H1 (cell line): Measurements from ENCODE around the gene NUDT3. TPM values are rescaled to one million over a fixed set of nuclear protein-coding genes. Genes with fewer than 3 reads are reported as not detected.

Source experiments
- CTCF ChIA-PET: fragments of 300-600 bp; sonication (Branson Sonifier 250); formaldehyde crosslinking; loops from one replicate; lab custom pipeline; 2021; ENCODE audit not compliant: partially characterized antibody; lab: Charles Lee
- POLR2A ChIA-PET: fragments of 300-600 bp; sonication (Branson Sonifier 250); formaldehyde crosslinking; loops from one replicate; lab custom pipeline; 2021; ENCODE audit warnings: inconsistent platforms; ENCODE audit not compliant: partially characterized antibody; lab: Charles Lee
- DNase-seq, 2 experiments: peaks; one replicate each; pipeline versions ENCODE4 v3.0.0 to v3.0.0-alpha.2; 2010 to 2022; ENCODE audit warnings: low spot score in 2 of 2, low read depth in 1 of 2, mixed read lengths in 1 of 2
- FAIRE-seq: peaks from 2 replicates; lab custom pipeline; 2011; peaks lifted over from hg19 to GRCh38; lab: Jason Lieb, UNC
- H2AFZ ChIP-seq: 2 replicates; pipeline ENCODE4 v1.8.1; 2012; ENCODE audit warnings: low read length, inconsistent platforms
- H2AK5ac ChIP-seq: 2 replicates; pipeline ENCODE4 v1.6.1; 2013; ENCODE audit warnings: low read depth, low read length
- H2BK120ac ChIP-seq: replicated peaks from 2 replicates; pipeline ENCODE3; 2013; ENCODE audit warnings: low read depth, low read length, inconsistent platforms
- H2BK12ac ChIP-seq: 2 replicates; pipeline ENCODE4 v1.6.1; 2013; ENCODE audit warnings: low read depth, low read length
- H2BK15ac ChIP-seq: 2 replicates; pipeline ENCODE4 v1.6.1; 2013; ENCODE audit warnings: low read length
- H2BK20ac ChIP-seq: 2 replicates; pipeline ENCODE4 v1.6.1; 2013; ENCODE audit warnings: low read length
- H2BK5ac ChIP-seq: 2 replicates; pipeline ENCODE4 v1.6.1; 2013; ENCODE audit warnings: low read depth, low read length
- H3K14ac ChIP-seq: 2 replicates; pipeline ENCODE4 v1.6.1; 2013; ENCODE audit warnings: inconsistent platforms; ENCODE audit not compliant: insufficient read length
- H3K18ac ChIP-seq: 2 replicates; pipeline ENCODE4 v1.6.1; 2013; ENCODE audit warnings: low read length; ENCODE audit errors: extremely low read depth
- H3K23ac ChIP-seq: 2 replicates; pipeline ENCODE4 v1.6.1; 2013; ENCODE audit warnings: inconsistent platforms; ENCODE audit not compliant: insufficient read length
- H3K23me2 ChIP-seq: 2 replicates; pipeline ENCODE4 v1.6.1; 2013; ENCODE audit warnings: low read depth, low read length
- H3K27ac ChIP-seq: 2 replicates; pipeline ENCODE4 v1.6.1; 2011; ENCODE audit warnings: low read depth, low read length, inconsistent platforms
- H3K27me3 ChIP-seq, 4 experiments: replicated peaks in 1 of 4; 1 replicate in 1 of 4; 2 replicates in 3 of 4; pipeline versions ENCODE4 v1.6.1 to v1.8.1; 2011 to 2013; ENCODE audit warnings: low read length in 3 of 4, mild to moderate bottlenecking in 3 of 4, inconsistent platforms in 2 of 4, mixed read lengths in 2 of 4, moderate library complexity in 1 of 4; ENCODE audit not compliant: control insufficient read depth in 3 of 4, insufficient read depth in 3 of 4; ENCODE audit errors: extremely low read depth in 1 of 4
- H3K36me3 ChIP-seq, 4 experiments: 2 replicates each; pipeline versions ENCODE4 v1.6.1 to v1.8.1; 2011 to 2013; ENCODE audit warnings: mild to moderate bottlenecking in 4 of 4, low read length in 3 of 4, moderate library complexity in 2 of 4, control low read depth in 1 of 4, inconsistent platforms in 1 of 4; ENCODE audit not compliant: insufficient read depth in 4 of 4, control insufficient read depth in 2 of 4
- H3K4ac ChIP-seq: replicated peaks from 2 replicates; pipeline ENCODE3; 2013; ENCODE audit warnings: low read length, low read depth, mixed read lengths, inconsistent platforms; ENCODE audit not compliant: insufficient read length
- H3K4me1 ChIP-seq, 4 experiments: replicated peaks in 1 of 4; 1 replicate in 1 of 4; 2 replicates in 3 of 4; pipeline versions ENCODE4 v1.6.1 to v1.8.1; 2011 to 2013; ENCODE audit warnings: low read length in 3 of 4, inconsistent platforms in 2 of 4, mixed read lengths in 1 of 4; ENCODE audit not compliant: insufficient read depth in 4 of 4, control insufficient read depth in 3 of 4
- H3K4me2 ChIP-seq, 2 experiments: 2 replicates each; pipeline versions ENCODE4 v1.6.1 to v1.8.1; 2011 to 2013; ENCODE audit warnings: low read depth in 2 of 2, low read length in 2 of 2, control low read depth in 1 of 2, inconsistent platforms in 1 of 2, mild to moderate bottlenecking in 1 of 2; ENCODE audit not compliant: insufficient read depth in 1 of 2
- H3K4me3 ChIP-seq, 4 experiments: fragments of 200-600, 300-600 bp in 1 of 4; sonication (generic), shearing (Covaris generic), sonication (Bioruptor Twin) in 1 of 4; 2 replicates each; pipeline versions ENCODE4 v1.5.1 to v1.8.1; 2011 to 2016; ENCODE audit warnings: low read length in 4 of 4, low read depth in 3 of 4, control low read depth in 2 of 4, inconsistent platforms in 2 of 4, mild to moderate bottlenecking in 2 of 4, mixed read lengths in 1 of 4, moderate library complexity in 1 of 4; ENCODE audit not compliant: insufficient read depth in 2 of 4; ENCODE audit errors: extremely low read depth in 1 of 4
- H3K56ac ChIP-seq: replicated peaks from 2 replicates; pipeline ENCODE3; 2013; ENCODE audit warnings: low read depth, mild to moderate bottlenecking, mixed read lengths, low read length, inconsistent platforms; ENCODE audit not compliant: insufficient read length
- H3K79me1 ChIP-seq: 2 replicates; pipeline ENCODE4 v1.6.1; 2013; ENCODE audit warnings: low read depth, low read length, control low read depth
- H3K79me2 ChIP-seq, 2 experiments: 2 replicates each; pipeline versions ENCODE4 v1.6.1 to v1.8.1; 2012 to 2013; ENCODE audit warnings: low read length in 2 of 2, mild to moderate bottlenecking in 2 of 2, inconsistent platforms in 1 of 2; ENCODE audit not compliant: insufficient read depth in 2 of 2, control insufficient read depth in 1 of 2
- H3K9ac ChIP-seq, 4 experiments: replicated peaks in 1 of 4; 1 replicate in 1 of 4; 2 replicates in 3 of 4; pipeline versions ENCODE4 v1.6.1 to v1.8.1; 2011 to 2013; ENCODE audit warnings: low read depth in 3 of 4, low read length in 3 of 4, control low read depth in 2 of 4, mild to moderate bottlenecking in 2 of 4, moderate library complexity in 2 of 4, inconsistent platforms in 1 of 4; ENCODE audit errors: extremely low read depth in 1 of 4
- H3K9me3 ChIP-seq, 2 experiments: 2 replicates each; pipeline versions ENCODE4 v1.6.1 to v1.8.1; 2012 to 2013; ENCODE audit warnings: mild to moderate bottlenecking in 2 of 2, moderate library complexity in 2 of 2, control low read depth in 1 of 2, inconsistent platforms in 1 of 2, low read depth in 1 of 2, low read length in 1 of 2, mixed read lengths in 1 of 2; ENCODE audit not compliant: insufficient read depth in 2 of 2
- H4K20me1 ChIP-seq, 2 experiments: replicated peaks in 1 of 2; 2 replicates each; pipeline versions ENCODE3 to v1.8.1; 2011 to 2013; ENCODE audit warnings: inconsistent platforms in 2 of 2, low read length in 2 of 2, mild to moderate bottlenecking in 1 of 2; ENCODE audit not compliant: insufficient read depth in 2 of 2, control insufficient read depth in 1 of 2
- H4K5ac ChIP-seq: 2 replicates; pipeline ENCODE4 v1.6.1; 2013; ENCODE audit warnings: low read length, low read depth, mixed read lengths, inconsistent platforms; ENCODE audit not compliant: insufficient read length
- H4K8ac ChIP-seq: 2 replicates; pipeline ENCODE4 v1.8.0; 2013; ENCODE audit warnings: mild to moderate bottlenecking, moderate library complexity, low read length, inconsistent platforms; ENCODE audit not compliant: insufficient read depth; ENCODE audit errors: extremely low read depth
- H4K91ac ChIP-seq: replicated peaks from 2 replicates; pipeline ENCODE3; 2013; ENCODE audit warnings: low read length, mixed read lengths, inconsistent platforms; ENCODE audit not compliant: insufficient read length
- CTBP2 ChIP-seq: IDR thresholded peaks from 2 replicates; pipeline ENCODE4 v1.7.0; 2011; ENCODE audit warnings: borderline replicate concordance, mild to moderate bottlenecking, moderate library complexity, mixed read lengths, low read length; ENCODE audit not compliant: insufficient read depth, insufficient read length
- RFX5 ChIP-seq: IDR thresholded peaks from 2 replicates; pipeline ENCODE4 v1.6.1; 2011; ENCODE audit warnings: low read depth, low read length, improper control_type of control experiment, borderline replicate concordance
- SP1 ChIP-seq: IDR thresholded peaks from 2 replicates; pipeline ENCODE4 v1.6.1; 2011; ENCODE audit warnings: low read depth, low read length
- WGBS, 2 experiments: shearing (Covaris generic) in 1 of 2; methylation state at CpG; one replicate each; pipeline versions ENCODE4 v1.1.6 to v1.1.7; 2013 to 2015; ENCODE audit warnings: low lambda C conversion rate in 2 of 2, mixed read lengths in 2 of 2, inconsistent platforms in 1 of 2, low coverage in 1 of 2, missing lambda C conversion rate in 1 of 2; ENCODE audit not compliant: insufficient replicate concordance in 2 of 2, insufficient coverage in 1 of 2, insufficient read length in 1 of 2; ENCODE audit errors: extremely low coverage in 1 of 2, missing lambda C conversion rate in 1 of 2; 5-methylcytosine and 5-hydroxymethylcytosine counted together
- polyA plus RNA-seq, 7 experiments: library from polyadenylated mRNA; depleted of rRNA in 3 of 7; stranded (reverse) in 5 of 7; unstranded in 2 of 7; fragments of >200 nt in 5 of 7; fragments of 200-250 nt in 2 of 7; gene quantifications; 1 replicate in 5 of 7; 2 replicates in 1 of 7; 4 replicates in 1 of 7; pipeline versions ENCODE4 v1.2.1 to v1.2.3, GENCODE V29; 2011 to 2013; ENCODE audit warnings: missing spikeins in 2 of 7, mixed read lengths in 2 of 7
- total RNA-seq: library from RNA; stranded (reverse); fragmentation: NEBNext Ultra II Directional; extraction: Animal tissue kit (Norgen Biotek cat#: 25700); gene quantifications from 2 replicates; pipeline ENCODE4 v1.2.1, GENCODE V29; 2021

NUDT3 gene
- total and polyA plus RNA-seq, 2 of the 8 experiments (the other 6 are each of a cell fraction or from before 2014, with no cell fraction given) = 14.1 to 36.9 TPM

- Histone ChIP-seq H3K14ac (no peak overlapping the region), H3K79me1 (no peaks in the 10 kb centered on the region), H3K4ac (no peak overlapping the region), H3K36me3 (no peaks in the 10 kb centered on the region), H2AK5ac (no peak overlapping the region), H2AFZ (no peak overlapping the region), H2BK5ac (no peak overlapping the region), H3K27me3 (no peaks in the 10 kb centered on the region), H3K4me3 (no peak overlapping the region), H3K23me2 (no peaks in the 10 kb centered on the region), H2BK20ac (no peak overlapping the region), H4K8ac (no peak overlapping the region), H4K5ac (no peak overlapping the region), H3K18ac (no peak overlapping the region), H2BK12ac (no peak overlapping the region), H3K27ac (no peak overlapping the region), H2BK120ac (no peak overlapping the region), H4K20me1 (no peaks in the 10 kb centered on the region), H3K23ac (no peak overlapping the region), H3K9me3 (peaks cover 12 to 16% of the 10 kb centered on the region in 2 experiments), H3K79me2 (no peaks in the 10 kb centered on the region), H3K4me2 (no peak overlapping the region), H3K4me1 (no peaks in the 10 kb centered on the region), H3K56ac (no peak overlapping the region), H2BK15ac (no peak overlapping the region), H3K9ac (no peak overlapping the region), H4K91ac (no peak overlapping the region)
- no peak for DNase-seq
- WGBS, 2 experiments = 93% methylated on average over 2 of the region's 3 CpGs; no CpG with 5 or more reads in 1 of the 2 experiments
- ChIA-PET CTCF (interaction anchor here (0.8 to 4.6 kb wide), 3 partner anchors 9 to 170 kb away, joined by 4 to 15 read pairs (median 6); no protein-coding TSS in a partner anchor), POLR2A (interaction anchor here (1.2 to 2.2 kb wide), 4 partner anchors 11 to 27 kb away, joined by 4 to 11 read pairs (median 6); partner anchors contain the start of gene RPS10)
- no peak for FAIRE-seq
- no peak for TF ChIP-seq RFX5
- TF ChIP-seq SP1 = no peak
- no peak for TF ChIP-seq CTBP2
Observed at GRCh38 chr6:34439442-34439841, 47.0 kb upstream of the NUDT3 start.
